GM12891 (cell line): ENCODE measurements around the gene SCAI.
"Not testable (repeated sequence)": the region's sequence is repeated elsewhere in the genome, so short reads cannot be mapped to it uniquely, and the experiment has no call there.

ENCODE experiments used
- DNase-seq: peaks from one replicate; pipeline ENCODE4 v3.0.0; 2011; ENCODE audit warnings: low spot score; ENCODE audit not compliant: insufficient read length
- FAIRE-seq: peaks from 2 replicates; lab custom pipeline; 2011; peaks lifted over from hg19 to GRCh38; lab: Jason Lieb, UNC
- PAX5 ChIP-seq: IDR thresholded peaks from 2 replicates; pipeline ENCODE4 v1.6.1; 2011; ENCODE audit warnings: low read length, moderate library complexity, mild to moderate bottlenecking; ENCODE audit not compliant: insufficient read depth, severe bottlenecking
- POLR2A ChIP-seq: IDR thresholded peaks from 2 replicates; pipeline ENCODE4 v1.6.1; 2011; ENCODE audit warnings: low read depth, low read length, control low read depth
- POLR2AphosphoS5 ChIP-seq: IDR thresholded peaks from 2 replicates; pipeline ENCODE4 v1.6.1; 2011; ENCODE audit warnings: low read depth, low read length, control low read depth
- POU2F2 ChIP-seq: IDR thresholded peaks from 2 replicates; pipeline ENCODE4 v1.6.1; 2011; ENCODE audit warnings: low read depth, mild to moderate bottlenecking, control low read depth, low read length, moderate library complexity
- SPI1 ChIP-seq: IDR thresholded peaks from 2 replicates; pipeline ENCODE4 v1.6.1; 2011; ENCODE audit warnings: low read depth, low read length, control low read depth
- TAF1 ChIP-seq: IDR thresholded peaks from 2 replicates; pipeline ENCODE4 v1.6.1; 2011; ENCODE audit warnings: low read depth, low read length, control low read depth

SCAI gene

DNA sequence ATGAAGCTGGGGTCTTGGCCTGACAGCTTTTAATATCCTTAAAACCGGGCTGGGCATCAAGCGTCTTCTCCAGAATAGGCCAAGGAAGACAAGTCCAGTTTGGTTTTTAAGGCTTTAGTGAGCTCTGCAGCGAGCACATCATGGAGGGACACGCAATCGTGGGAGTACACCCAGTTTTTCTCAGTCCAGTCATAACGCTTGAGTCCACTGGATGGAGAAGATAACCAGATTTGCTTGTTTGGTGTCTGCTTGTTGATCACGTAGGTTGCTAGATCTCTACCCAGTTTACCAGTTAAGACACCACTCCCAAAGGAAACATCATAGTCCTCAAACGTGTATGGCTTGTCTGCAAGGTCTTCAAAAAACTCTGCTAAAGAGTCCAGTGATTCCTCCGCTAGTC, 175.1 kb downstream of the SCAI start:
- no peak for TF ChIP-seq PAX5
- TF ChIP-seq POLR2A, result no peak
- TF ChIP-seq POLR2AphosphoS5, result no peak
- no peak for TF ChIP-seq TAF1
- TF ChIP-seq POU2F2, result no peak
- TF ChIP-seq SPI1, result no peak
- FAIRE-seq, result no peak

DNA sequence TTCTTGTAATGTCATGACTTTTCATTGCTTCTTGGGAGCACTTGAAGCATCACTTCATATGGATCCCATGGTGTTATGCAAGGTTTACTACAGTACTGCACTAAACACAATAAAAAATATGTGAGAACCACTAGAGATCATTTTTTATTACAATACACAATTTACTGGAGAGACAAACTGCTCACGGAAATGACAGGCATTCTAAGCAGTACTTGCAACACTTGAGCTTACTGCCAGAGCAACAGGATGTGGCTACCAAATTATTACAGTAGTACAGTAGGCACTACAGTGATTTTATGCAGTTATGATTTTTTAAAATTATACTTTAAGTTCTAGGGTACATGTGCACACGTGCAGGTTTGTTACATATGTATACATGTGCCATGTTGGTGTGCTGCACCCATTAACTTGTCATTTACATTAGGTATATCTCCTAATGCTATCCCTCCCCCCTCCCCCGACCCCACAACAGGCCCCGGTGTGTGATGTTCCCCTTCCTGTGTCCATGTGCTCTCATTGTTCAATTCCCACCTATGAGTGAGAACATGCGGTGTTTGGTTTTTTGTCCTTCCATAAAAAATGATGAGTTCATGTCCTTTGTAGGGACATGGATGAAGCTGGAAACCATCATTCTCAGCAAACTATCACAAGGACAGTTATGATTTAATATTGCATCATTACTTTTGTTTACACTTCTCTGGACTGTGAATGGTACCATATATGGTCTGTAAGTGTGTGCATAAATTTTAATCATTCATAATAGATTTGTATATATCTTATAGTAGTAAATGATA, 177.4 kb downstream of the SCAI start:
- peak; percentile 78 for FAIRE-seq
- DNase-seq, result not testable (repeated sequence)

More for the DNA sequence above, 175.1 kb downstream of the SCAI start:
- no peak for DNase-seq

DNA sequence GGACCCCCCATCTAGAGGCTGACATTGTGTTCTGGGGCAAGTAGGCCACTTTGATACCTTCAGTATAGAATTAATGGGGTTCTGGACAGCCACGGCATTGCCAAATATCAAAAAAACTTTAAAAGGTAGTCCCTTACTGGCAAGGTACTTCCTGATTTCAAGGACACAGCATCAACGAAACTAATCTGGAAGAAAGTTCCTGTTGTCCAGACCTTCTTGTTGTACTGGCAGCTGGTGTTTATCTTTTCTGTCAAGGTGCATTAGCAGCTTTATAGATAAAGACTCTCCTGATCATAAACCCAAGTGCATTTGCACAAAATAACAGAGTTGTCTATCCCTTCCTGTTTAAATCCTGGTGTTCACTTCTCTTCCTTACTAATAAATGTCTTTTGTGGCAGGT, 178.7 kb downstream of the SCAI start:
- FAIRE-seq (no peak), DNase-seq (no peak)
- no peak for TF ChIP-seq POLR2A
- TF ChIP-seq POLR2AphosphoS5, result no peak
- TF ChIP-seq TAF1, result no peak
- no peak for TF ChIP-seq SPI1
- no peak for TF ChIP-seq POU2F2
- TF ChIP-seq PAX5, result no peak

DNA sequence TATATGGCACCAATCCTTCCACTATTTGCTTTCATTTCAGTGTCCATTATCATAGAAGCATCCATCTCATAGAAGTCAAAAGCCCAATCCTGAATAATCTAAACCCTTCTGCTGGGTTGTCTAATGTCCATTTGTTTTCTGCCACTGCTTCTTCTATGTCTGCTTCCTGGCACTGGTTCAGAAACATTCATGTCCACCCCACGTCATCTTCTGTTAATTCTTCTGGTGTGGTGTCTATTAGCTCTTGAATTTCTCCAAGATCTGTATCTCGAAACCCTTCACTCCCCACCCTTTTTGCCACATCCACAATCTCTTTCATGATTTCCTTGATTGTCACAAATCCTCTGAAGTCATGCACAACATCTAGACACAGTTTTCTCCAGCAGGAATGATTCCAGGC, 179.3 kb downstream of the SCAI start:
- TF ChIP-seq POLR2A, result no peak
- no peak for TF ChIP-seq SPI1
- no peak for TF ChIP-seq TAF1
- no peak for TF ChIP-seq POLR2AphosphoS5
- no peak for TF ChIP-seq POU2F2
- no peak for TF ChIP-seq PAX5
- FAIRE-seq (no peak), DNase-seq (no peak)

DNA sequence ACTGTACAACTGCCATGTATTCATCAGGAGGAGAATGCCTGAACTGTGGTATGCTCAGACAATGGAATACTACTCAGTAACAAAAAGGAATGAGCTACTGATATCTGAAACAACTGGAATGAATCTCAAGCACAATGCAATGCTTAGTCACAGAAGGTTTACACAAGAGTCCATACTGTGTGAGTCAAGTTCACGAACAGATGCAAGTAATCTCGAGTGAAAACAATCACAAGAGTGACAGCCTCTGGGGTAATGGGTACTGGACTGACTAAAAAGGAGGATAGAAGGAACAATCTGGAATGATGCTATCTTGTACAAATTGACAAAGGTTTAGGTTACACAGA, 182.9 kb downstream of the SCAI start:
- DNase-seq (no peak), FAIRE-seq (no peak)
- no peak for TF ChIP-seq POLR2A
- TF ChIP-seq SPI1, result no peak
- no peak for TF ChIP-seq TAF1
- TF ChIP-seq POLR2AphosphoS5, result no peak
- TF ChIP-seq POU2F2, result no peak
- TF ChIP-seq PAX5, result no peak

DNA sequence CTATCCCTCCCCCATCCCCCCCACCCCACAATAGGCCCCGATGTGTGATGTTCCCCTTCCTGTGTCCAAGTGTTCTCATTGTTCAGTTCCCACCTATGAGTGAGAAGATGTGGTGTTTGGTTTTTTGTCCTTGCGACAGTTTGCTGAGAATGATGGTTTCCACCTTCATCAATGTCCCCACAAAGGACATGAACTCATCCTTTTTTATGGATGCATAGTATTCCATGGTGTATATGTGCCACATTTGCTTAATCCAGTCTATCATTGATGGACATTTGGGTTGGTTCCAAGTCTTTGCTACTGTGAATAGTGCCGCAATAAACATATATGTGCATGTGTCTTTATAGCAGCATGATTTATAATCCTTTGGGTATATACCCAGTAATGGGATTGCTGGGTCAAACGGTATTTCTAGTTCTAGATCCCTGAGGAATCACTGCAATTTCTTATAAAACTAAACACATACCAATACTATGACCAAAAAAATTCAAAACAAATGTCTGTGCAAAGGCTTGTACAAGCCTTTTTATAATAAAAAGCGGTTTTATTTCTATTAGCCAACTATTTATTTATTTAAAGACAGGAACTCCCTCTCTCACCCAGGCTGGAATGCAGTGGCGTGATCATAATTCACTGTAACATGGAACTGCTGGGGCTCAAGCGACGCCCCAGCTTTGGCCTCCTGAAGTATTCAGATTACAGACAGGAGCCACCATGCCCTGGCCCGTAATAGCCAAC, 183.5 kb downstream of the SCAI start:
- FAIRE-seq, result not testable (repeated sequence)

DNA sequence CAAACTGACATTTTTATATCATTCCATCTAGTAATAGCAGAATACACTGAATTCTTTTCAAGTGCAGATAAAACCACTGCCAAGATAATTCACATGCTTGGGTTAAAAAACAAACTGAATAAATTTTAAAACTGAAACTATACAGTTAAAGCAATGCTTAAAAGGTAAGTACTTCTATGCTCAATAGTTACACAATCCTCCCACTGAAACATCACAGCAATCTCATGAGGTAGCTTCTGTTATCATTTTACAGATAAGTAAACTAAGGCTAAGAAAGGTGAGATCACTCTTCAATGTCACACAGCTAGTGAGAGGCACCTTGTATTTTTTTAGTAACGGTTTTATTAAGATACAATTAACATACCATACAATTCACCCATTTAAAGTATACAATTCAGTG, 189.1 kb downstream of the SCAI start:
- DNase-seq, result no peak
- FAIRE-seq, result no peak

More for the DNA sequence above, 183.5 kb downstream of the SCAI start:
- not testable (repeated sequence) for DNase-seq

DNA sequence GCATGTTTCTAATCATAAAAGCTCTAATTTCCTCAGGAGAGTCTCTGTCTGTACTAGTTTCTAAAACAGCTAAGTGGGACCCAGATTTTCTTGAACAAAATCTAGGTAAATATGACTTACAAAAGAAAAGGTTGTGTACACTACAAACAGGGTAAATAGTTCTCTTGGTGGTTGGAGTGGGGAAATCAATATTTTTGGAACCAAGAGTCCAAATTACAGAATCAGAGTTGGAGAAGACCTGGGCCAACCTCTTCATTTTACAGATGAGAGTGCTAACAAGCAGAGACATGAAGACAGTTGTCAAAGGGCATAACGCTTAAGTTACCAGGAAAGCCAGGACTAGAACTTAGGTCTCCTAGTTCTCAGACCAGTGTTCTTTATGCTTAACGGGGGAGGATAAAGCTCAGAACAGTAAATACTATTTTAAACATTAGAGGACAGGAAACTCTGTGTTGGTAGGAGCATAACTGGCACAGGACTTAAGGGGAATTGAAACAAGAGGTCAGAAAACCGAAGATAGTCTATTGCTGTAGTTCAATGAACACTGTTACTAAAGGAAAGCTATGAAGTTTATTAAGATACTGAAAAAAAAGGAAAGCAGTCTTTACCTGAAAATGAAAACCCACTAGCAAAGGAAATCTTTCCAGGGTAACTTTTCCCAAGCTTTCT, 193.1 kb downstream of the SCAI start:
- peak; percentile 74 for FAIRE-seq
- TF ChIP-seq TAF1, result no peak
- TF ChIP-seq SPI1, result peak; percentile 75
- no peak for DNase-seq

More for the DNA sequence above, 189.1 kb downstream of the SCAI start:
- TF ChIP-seq POLR2AphosphoS5, result no peak
- no peak for TF ChIP-seq TAF1
- TF ChIP-seq SPI1, result no peak
- TF ChIP-seq POLR2A, result no peak
- TF ChIP-seq PAX5, result no peak
- TF ChIP-seq POU2F2, result no peak

DNA sequence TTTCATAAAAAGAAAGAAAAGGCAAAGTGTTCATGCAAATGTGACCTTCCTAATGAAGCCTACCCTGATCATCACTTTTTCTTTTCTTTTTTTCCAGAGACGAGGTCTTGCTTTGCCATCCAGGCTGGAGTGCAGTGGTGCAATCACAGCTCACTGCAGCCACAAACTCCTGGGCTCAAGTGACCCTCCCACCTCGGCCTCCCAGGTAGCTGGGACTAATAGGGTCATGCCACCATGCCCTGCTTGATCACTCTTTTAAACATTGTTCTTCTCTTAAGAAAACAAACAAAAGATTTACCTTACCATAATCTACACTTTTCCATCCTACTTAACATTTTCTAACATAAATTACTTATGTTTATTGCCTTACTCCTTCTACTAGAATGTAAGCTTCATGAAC, 193.9 kb downstream of the SCAI start:
- no peak for FAIRE-seq
- DNase-seq, result no peak
- TF ChIP-seq POU2F2 (no peak), PAX5 (no peak), SPI1 (no peak), POLR2AphosphoS5 (no peak), TAF1 (no peak), POLR2A (no peak)

DNA sequence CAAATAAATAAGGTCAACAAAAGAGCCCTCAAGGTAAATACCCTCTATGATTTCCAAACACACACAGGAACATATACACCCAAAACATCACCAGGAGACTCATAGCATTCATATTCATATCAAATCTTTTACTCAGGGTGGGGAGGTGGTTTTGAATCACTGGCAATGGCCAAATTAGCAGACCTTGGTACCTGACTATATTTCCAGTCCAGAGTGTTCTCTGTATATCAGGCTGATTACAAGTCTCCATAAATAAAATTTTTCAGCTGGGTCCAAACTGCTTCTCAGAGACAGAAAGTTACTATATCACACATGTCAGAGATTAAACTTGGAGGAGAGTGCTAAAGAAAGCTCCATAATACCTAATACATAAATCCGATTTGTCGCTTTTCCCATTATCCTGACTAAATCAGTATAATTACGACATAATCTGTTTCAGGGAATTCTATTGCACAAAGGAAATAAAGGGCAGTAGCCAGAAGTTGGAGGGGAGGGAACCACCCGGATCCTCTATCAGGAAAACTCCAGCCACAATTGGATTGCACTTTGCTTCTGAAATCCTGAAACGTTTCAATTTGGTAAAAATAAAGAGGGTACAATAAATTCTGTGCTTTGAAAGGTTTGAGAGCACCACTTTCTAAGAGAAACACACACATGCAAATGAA, 195.5 kb downstream of the SCAI start:
- no peak for TF ChIP-seq SPI1
- no peak for TF ChIP-seq POLR2AphosphoS5
- TF ChIP-seq POLR2A, result no peak
- TF ChIP-seq PAX5, result no peak
- no peak for TF ChIP-seq POU2F2
- no peak for TF ChIP-seq TAF1
- no peak for FAIRE-seq
- DNase-seq, result no peak
